ENCODE results near the gene ROCK2. TPM values are rescaled to one million over a fixed set of nuclear protein-coding genes. Genes with fewer than 3 reads are reported as not detected.
A peak's percentile ranks its signal among the peaks of the same experiment; 100 is the strongest.

ROCK2 gene
- total and polyA plus RNA-seq, 9 donors = 13.2 to 71.9 (median 47.7) TPM

- TF ChIP-seq CTCF (IDR thresholded peaks at IDR 0.05) (no peak), POLR2A (IDR thresholded peaks at IDR 0.05) (no peak), EP300 (IDR thresholded peaks at IDR 0.05) (no peak)
- H3K4me1 ChIP-seq (ENCODE audit: insufficient read depth) = peaks cover 2% of the 10 kb centered on the region
- no peaks in the 10 kb centered on the region for H3K9me3 ChIP-seq
- DNase-seq = no peak
- intact Hi-C loops (cut with DNase I) = loop anchor here in 1 of 4 donors (10.0 kb wide), 1 partner anchor 193 kb away; the partner anchor contains the start of gene SLC66A3
- H3K27ac ChIP-seq = no peak overlapping the region
- no peaks in the 10 kb centered on the region for H3K27me3 ChIP-seq
- WGBS, 3 donors = 93 to 97% (median 97%) methylated on average over 7 of the region's 7 CpGs
- no peaks in the 10 kb centered on the region for H3K36me3 ChIP-seq
- no peak overlapping the region for H3K4me3 ChIP-seq
Measured at GRCh38 chr2:11347403-11347959, 3.0 kb upstream of the ROCK2 start.

- H3K27me3 ChIP-seq = no peaks in the 10 kb centered on the region
- no peak for DNase-seq
- H3K9me3 ChIP-seq = no peaks in the 10 kb centered on the region
- peaks cover 3% of the 10 kb centered on the region for H3K4me1 ChIP-seq (ENCODE audit: insufficient read depth)
- no peak overlapping the region for H3K4me3 ChIP-seq
- WGBS, 3 donors = 91 to 93% (median 92%) methylated on average over 4 of the region's 4 CpGs
- intact Hi-C loops (cut with DNase I) = loop anchor here in 1 of 4 donors (10.0 kb wide), 1 partner anchor 191 kb away; the partner anchor contains the start of gene SLC66A3
- no peaks in the 10 kb centered on the region for H3K36me3 ChIP-seq
- peak overlapping the region in 1 of 2 donors; percentile 100 for H3K27ac ChIP-seq
- TF ChIP-seq EP300 (IDR thresholded peaks at IDR 0.05) (no peak), POLR2A (IDR thresholded peaks at IDR 0.05) (no peak), CTCF (IDR thresholded peaks at IDR 0.05) (no peak)
Measured at GRCh38 chr2:11346023-11346482, 1.6 kb upstream of the ROCK2 start.

- peak in 4 of 5 donors; percentile 64 to 84 (median 74) for DNase-seq
- TF ChIP-seq POLR2A (IDR thresholded peaks at IDR 0.05) = no peak
- peak in 1 of 3 donors; percentile 21 for TF ChIP-seq CTCF (IDR thresholded peaks at IDR 0.05)
- TF ChIP-seq EP300 (IDR thresholded peaks at IDR 0.05) = peak; percentile 41
Measured at GRCh38 chr2:11344956-11345677, 681 bp upstream of the ROCK2 start.

GRCh38 chr2:11343650-11344341 is 640 bp downstream of the ROCK2 start:
- Histone ChIP-seq H3K27me3 (no peaks in the 10 kb centered on the region), H3K9me3 (no peaks in the 10 kb centered on the region), H3K4me3 (peak overlapping the region; percentile 83), H3K36me3 (no peaks in the 10 kb centered on the region), H3K4me1 (ENCODE audit: insufficient read depth) (peaks cover 3% of the 10 kb centered on the region), H3K27ac (peak overlapping the region; percentile 95 to 100)
- DNase-seq = peak; percentile 39 to 63 (median 57)
- intact Hi-C loops (cut with DNase I) = loop anchor here in 2 of 4 donors (5.0 to 10.0 kb wide), 2 partner anchors 64 to 189 kb away; partner anchors contain the start of gene SLC66A3 (in 1 of the 2)
- TF ChIP-seq POLR2A (IDR thresholded peaks at IDR 0.05) = no peak
- no peak for TF ChIP-seq CTCF (IDR thresholded peaks at IDR 0.05)
- no peak for TF ChIP-seq EP300 (IDR thresholded peaks at IDR 0.05)
- 0% methylated on average over 20 to 55 of the region's 55 CpGs for WGBS, 3 donors

More at GRCh38 chr2:11344956-11345677, 681 bp upstream of the ROCK2 start:
- peak overlapping the region; percentile 83 for H3K4me3 ChIP-seq
- no peaks in the 10 kb centered on the region for H3K36me3 ChIP-seq
- intact Hi-C loops (cut with DNase I) = loop anchor here in 2 of 4 donors (5.0 to 10.0 kb wide), 2 partner anchors 62 to 190 kb away; partner anchors contain the start of gene SLC66A3 (in 1 of the 2)
- 0 to 1% (median 0%) methylated on average over 41 to 58 of the region's 58 CpGs for WGBS, 3 donors
- peaks cover 3% of the 10 kb centered on the region for H3K4me1 ChIP-seq (ENCODE audit: insufficient read depth)
- peak overlapping the region; percentile 95 to 100 for H3K27ac ChIP-seq
- no peaks in the 10 kb centered on the region for H3K27me3 ChIP-seq
- H3K9me3 ChIP-seq = no peaks in the 10 kb centered on the region
